ENCODE results near the gene SMAP1.

SMAP1 gene

GRCh38 chr6:70667711-70668498 is at the start of gene SMAP1:
SMAP1 (plus strand) TSS chr6:70667883; CDS start chr6:70668024, 141 bp downstream.
- in situ Hi-C loops (cut with HindIII; ENCODE audit: low sequenced_read_pairs), result no loop called here

DNA sequence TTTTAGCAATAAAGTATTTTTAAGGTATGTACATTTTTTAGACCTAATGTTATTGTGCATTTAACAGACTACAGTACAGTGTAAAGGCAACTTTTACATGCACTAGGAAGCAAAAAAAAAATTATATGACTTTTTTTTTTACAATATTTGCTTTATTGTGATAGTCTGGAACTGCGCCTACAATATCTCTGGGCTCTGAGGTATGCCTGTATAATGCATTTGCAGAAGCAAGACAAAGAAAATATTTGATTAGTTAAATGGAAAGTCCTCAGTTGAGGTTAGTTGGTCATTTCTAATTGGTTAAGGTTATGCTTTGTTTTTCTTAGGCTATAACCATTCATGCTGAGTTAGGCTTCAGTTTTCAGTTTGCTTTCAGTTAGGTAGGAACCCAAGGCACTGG is 46.9 kb upstream of the SMAP1 start:
- in situ Hi-C loops (cut with HindIII; ENCODE audit: low sequenced_read_pairs), result no loop called here

GRCh38 chr6:70622461-70622860 is 45.2 kb upstream of the SMAP1 start:
- in situ Hi-C loops (cut with HindIII; ENCODE audit: low sequenced_read_pairs), result no loop called here

GRCh38 chr6:70625436-70625835 is 42.2 kb upstream of the SMAP1 start:
- in situ Hi-C loops (cut with HindIII; ENCODE audit: low sequenced_read_pairs), result no loop called here

DNA sequence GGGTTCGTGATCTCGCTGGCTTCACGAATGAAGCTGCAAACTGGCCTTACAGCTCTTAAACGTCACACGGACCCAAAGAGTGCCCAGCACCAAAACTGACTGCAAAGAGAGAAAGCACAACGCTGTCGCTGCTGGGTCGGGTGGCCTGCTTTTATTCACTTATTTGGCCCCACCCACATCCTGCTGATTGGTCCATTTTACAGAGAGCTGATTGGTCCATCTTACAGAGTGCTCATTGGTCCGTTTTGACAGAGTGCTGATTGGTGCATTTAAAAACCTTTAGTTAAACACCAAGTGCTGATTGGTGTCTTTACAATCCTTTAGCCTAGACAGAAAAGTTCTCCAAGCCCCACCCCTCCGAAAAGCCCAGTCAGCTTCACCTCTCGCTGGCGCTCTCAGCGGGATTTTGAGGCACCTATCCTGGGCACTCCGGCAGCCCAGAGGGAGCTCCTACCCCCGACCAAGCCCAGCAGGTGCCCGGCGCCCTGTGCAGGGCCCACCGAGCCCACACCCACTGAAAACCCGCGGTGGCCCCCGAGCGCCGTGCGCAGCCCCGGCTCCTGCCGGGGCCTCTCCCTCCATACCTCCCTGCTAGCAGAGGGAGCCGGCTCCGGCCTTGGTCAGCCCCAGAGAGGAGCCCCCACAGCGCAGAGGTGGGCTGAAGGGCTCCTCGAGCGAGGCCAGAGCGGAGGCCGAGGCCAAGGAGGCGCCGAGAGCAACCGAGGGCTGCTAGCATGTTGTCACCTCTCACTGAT is 40.0 kb upstream of the SMAP1 start:
- in situ Hi-C loops (cut with HindIII; ENCODE audit: low sequenced_read_pairs), result no loop called here

DNA sequence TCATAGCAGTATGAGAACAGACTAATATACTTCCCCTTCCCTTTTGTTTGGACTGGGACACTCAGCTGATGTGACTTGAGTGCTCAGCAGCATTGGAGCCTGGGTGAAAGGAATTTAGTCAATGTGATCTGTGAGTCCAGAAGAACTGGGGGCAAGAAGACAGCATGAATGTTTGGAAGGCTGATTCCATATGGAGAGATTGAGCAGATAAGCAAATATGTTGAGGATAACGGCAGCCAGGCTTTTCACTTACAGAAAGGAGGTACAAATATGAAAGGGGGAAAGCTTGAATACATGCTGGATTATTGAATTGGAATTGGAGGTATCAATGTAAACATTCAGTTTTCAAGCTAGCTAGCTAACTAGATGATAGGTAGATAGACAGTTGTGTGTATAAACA is 37.8 kb upstream of the SMAP1 start:
- in situ Hi-C loops (cut with HindIII; ENCODE audit: low sequenced_read_pairs), result no loop called here

DNA sequence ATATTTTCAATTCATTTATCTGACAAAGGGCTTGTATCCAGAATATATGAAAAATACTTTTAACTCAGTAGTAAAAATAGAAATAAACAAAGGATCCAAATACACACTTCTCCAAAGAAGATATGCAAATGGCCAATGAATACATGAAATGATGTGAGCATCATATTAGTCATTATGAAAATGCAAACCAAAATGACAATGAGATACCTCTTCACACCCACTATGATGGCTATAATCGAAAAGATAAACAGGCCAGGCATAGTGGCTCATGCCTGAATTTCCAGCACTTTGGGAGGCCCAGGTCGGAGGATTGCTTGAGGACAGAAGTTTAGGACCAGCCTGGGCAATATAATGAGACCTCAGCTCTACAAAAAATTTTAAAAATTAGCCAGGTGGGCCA is 33.8 kb upstream of the SMAP1 start:
- in situ Hi-C loops (cut with HindIII; ENCODE audit: low sequenced_read_pairs), result no loop called here

DNA sequence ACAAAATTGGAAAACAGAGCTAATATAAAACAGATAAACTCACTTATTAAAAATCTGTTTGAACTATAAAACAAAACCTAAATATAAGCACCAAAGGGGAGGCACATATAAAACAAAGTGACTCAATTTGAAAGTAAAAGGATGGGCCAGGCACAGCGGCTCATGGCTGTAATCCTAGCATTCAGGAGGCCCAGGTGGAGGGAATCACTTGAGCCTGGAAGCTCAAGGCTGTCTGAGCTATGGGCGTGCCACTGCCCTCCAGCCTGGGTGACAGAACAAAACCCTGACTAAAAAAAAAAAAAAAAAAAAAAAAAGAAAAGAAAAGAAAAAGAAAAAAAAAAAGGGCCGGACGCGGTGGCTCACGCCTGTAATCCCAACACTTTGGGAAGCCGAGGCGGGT is 31.1 kb upstream of the SMAP1 start:
- in situ Hi-C loops (cut with HindIII; ENCODE audit: low sequenced_read_pairs), result no loop called here

DNA sequence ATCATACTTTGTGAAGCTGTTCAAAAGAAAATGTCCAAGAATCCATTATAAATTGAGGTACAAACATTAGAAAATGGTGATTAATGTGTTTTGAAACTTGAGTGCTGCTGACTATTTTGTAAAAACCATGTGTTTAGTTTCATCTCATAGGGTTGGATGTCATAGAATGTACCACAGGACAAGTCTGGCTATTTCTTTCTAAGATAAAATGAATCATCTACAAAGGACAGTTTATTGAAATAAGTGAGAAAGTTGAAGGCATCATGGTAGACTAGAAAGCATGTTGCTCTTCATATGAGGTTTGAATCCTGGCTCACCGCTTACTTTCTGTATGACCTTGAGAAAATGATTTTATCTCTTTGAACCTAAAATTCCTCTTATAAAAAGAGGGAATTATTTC is 29.2 kb upstream of the SMAP1 start:
- in situ Hi-C loops (cut with HindIII; ENCODE audit: low sequenced_read_pairs), result no loop called here

GRCh38 chr6:70651326-70651905 is 16.3 kb upstream of the SMAP1 start:
- in situ Hi-C loops (cut with HindIII; ENCODE audit: low sequenced_read_pairs), result no loop called here

DNA sequence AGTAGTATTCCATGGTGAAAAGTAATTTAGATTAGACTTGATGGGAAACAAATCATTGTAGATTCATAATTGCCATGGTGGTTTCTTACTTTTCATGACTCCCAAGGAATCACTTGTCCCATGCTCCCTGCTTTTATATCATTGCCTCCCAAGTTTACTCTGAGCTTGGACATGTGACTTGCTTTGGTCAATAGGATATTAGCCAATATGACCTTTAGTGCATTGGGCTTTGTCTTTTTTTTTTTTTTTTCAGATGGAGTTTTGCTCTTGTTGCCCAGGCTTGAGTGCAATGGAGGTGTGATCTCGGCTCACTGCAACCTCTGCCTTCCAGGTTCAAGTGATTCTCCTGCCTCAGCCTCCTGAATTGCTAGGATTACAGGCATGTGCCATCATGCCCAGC is 15.5 kb upstream of the SMAP1 start:
- in situ Hi-C loops (cut with HindIII; ENCODE audit: low sequenced_read_pairs), result no loop called here

DNA sequence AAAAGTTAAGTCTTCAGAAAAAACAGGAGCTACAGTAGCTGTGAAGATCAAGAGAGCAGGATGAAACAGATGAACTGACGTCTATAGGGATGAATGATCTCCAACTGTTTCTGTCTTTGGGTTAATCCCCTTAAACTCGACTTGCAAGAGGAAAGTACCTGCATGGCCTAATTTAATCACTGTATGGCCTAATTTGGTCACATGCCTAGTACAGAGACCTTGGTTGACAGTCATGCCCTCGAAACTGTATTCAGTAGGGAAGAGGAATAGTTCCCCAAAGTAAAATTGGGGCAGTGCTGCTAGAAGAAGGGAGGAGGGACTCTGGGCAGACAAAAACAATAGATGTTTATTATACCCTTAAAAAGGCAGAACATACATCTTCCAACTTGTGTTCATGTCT is 10.0 kb upstream of the SMAP1 start:
- in situ Hi-C loops (cut with HindIII; ENCODE audit: low sequenced_read_pairs), result no loop called here

GRCh38 chr6:70663881-70664466 is 3.7 kb upstream of the SMAP1 start:
- in situ Hi-C loops (cut with HindIII; ENCODE audit: low sequenced_read_pairs), result no loop called here

- in situ Hi-C loops (cut with HindIII; ENCODE audit: low sequenced_read_pairs), result no loop called here
These were observed 977 bp upstream of the SMAP1 start for GRCh38 chr6:70666706-70667105.

DNA sequence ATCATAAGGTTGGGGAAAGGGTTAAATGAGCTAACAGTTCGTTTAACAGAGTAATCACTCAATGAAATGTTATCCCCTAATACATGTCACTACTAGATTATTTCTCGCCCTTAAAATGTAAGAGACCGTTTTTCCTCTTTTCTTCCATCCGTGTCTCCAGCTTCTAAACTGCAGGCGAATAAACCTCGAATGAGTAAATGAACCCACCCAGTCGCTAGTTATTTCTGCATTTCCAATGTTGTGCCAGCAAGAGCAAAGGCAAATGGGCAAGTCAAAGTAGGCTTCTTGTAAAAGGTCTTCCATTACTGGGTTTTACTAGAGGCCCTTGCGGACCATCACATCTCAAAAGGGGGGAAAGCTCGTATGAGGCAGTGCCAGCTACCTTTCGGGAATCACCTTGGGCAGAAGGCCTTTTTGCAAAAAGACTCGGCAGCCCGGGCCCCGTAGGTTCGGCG is 400 bp upstream of the SMAP1 start:
- in situ Hi-C loops (cut with HindIII; ENCODE audit: low sequenced_read_pairs), result no loop called here

DNA sequence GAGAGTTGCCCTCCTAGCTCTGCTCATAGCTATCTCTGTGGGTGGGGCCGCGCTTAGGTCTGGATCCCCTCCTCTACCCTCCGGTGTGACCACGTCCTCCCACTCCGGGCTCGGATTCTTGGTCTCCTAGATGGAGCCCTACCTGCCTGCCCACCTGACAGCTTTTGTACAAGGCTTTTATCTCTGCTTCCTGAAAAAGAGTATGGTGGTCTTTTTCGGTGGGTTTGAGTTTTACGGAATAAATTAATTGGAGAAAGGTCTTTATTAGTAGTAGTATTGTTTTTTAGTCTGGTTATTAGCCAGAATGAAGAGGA is 773 bp downstream of the SMAP1 start:
- in situ Hi-C loops (cut with HindIII; ENCODE audit: low sequenced_read_pairs), result no loop called here

- in situ Hi-C loops (cut with HindIII; ENCODE audit: low sequenced_read_pairs), result no loop called here
These were observed 1.4 kb downstream of the SMAP1 start for GRCh38 chr6:70669133-70669532.

DNA sequence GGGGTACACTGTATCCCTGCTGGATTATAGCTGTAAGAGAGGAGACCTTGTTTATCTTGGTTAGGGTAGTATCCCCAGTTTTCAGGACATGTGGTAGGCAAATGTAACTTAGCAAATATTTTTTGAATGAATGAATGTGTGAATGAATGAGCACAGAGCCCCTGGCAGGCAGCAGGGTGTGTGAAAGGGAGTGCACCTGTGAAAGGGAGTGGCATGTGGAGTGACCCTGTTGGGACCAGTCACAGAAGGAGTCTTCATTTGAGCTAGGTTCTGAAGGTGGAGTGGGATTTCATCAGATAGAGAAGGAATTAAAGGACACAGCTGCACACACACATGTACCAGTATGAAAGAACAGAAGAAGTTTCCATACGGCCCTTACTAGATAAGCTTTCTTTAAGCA is 4.9 kb downstream of the SMAP1 start:
- in situ Hi-C loops (cut with HindIII; ENCODE audit: low sequenced_read_pairs), result loop anchor here (10.0 kb wide), 1 partner anchor 138 kb away; no protein-coding TSS in a partner anchor

GRCh38 chr6:70673054-70673453 is 5.4 kb downstream of the SMAP1 start:
- in situ Hi-C loops (cut with HindIII; ENCODE audit: low sequenced_read_pairs), result loop anchor here (10.0 kb wide), 1 partner anchor 138 kb away; no protein-coding TSS in a partner anchor

- in situ Hi-C loops (cut with HindIII; ENCODE audit: low sequenced_read_pairs), result loop anchor here (10.0 kb wide), 1 partner anchor 139 kb away; no protein-coding TSS in a partner anchor
These were observed 5.9 kb downstream of the SMAP1 start for GRCh38 chr6:70673601-70674000.

- in situ Hi-C loops (cut with HindIII; ENCODE audit: low sequenced_read_pairs), result loop anchor here (10.0 kb wide), 1 partner anchor 141 kb away; no protein-coding TSS in a partner anchor
These were observed 8.1 kb downstream of the SMAP1 start for GRCh38 chr6:70675822-70676221.
